Peyer's patch (tissue), 4 donors: ENCODE measurements around the gene ELOVL5.

Source experiments
- POLR2A ChIP-seq, 2 donors: fragments of 450-650 bp; IDR thresholded peaks; one replicate each; pipeline ENCODE4 v1.5.1; 2017; ENCODE audit warnings: antibody characterized with exemption in 2 of 2, mild to moderate bottlenecking in 2 of 2, moderate library complexity in 2 of 2
- TF ChIP-seq, protein P1 (sequence below), 6 experiments: fragments of 450-650 bp in 4 of 6; fragments of 200-600 bp in 2 of 6; sonication (generic) in 1 of 6; IDR thresholded peaks; one replicate each; pipeline ENCODE4 v1.5.1; 2017 to 2019; ENCODE audit warnings: antibody characterized with exemption in 6 of 6, mild to moderate bottlenecking in 3 of 6, moderate library complexity in 1 of 6

DNA sequence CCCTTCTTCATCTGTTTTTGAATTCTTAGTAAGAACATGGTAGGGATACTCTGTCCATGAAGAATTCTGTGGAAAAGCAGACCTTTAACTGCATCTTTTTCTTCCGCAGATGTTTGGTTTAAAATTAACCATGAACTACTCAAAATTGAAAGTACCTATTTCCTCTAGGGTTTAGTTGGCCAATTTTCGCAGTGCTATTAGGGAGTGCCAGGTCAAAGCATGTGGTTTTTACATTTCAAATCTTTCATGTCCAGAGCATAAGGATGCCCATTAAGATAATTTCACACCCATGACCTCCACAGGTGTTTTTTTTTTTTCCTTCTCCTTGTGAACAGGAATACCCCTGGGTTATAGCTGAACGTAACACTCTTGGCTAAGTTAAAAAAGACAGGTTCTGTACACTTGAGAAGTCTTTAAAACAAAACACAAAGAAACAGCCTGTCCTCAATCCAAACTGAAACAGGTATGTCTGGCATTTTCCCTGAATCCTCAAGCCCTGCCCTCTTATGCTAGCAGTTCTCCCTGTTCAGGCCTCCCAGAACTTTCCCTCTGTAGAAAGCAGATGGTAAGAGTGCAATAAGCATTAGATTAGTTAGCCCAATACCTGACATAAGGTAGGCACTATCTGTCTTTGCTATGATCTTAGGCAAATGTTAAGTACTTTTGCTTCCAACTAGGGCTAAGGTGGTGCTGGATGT, 67.1 kb downstream of the ELOVL5 start:
- TF ChIP-seq, protein P1, sequence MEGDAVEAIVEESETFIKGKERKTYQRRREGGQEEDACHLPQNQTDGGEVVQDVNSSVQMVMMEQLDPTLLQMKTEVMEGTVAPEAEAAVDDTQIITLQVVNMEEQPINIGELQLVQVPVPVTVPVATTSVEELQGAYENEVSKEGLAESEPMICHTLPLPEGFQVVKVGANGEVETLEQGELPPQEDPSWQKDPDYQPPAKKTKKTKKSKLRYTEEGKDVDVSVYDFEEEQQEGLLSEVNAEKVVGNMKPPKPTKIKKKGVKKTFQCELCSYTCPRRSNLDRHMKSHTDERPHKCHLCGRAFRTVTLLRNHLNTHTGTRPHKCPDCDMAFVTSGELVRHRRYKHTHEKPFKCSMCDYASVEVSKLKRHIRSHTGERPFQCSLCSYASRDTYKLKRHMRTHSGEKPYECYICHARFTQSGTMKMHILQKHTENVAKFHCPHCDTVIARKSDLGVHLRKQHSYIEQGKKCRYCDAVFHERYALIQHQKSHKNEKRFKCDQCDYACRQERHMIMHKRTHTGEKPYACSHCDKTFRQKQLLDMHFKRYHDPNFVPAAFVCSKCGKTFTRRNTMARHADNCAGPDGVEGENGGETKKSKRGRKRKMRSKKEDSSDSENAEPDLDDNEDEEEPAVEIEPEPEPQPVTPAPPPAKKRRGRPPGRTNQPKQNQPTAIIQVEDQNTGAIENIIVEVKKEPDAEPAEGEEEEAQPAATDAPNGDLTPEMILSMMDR (IDR thresholded peaks at IDR 0.05), result no peak
- TF ChIP-seq POLR2A (IDR thresholded peaks at IDR 0.05), result no peak
